Omental fat pad (tissue), 4 donors: ENCODE results near the gene GIT1. TPM values are rescaled to one million over a fixed set of nuclear protein-coding genes. Genes with fewer than 3 reads are reported as not detected.

Source experiments
- ATAC-seq: fragments of 150-250 bp; one replicate; pipeline ENCODE4 v1.9.1; 2016; ENCODE audit warnings: mild to moderate bottlenecking, moderate library complexity; ENCODE audit not compliant: low FRiP score
- DNase-seq: peaks from one replicate; pipeline ENCODE4 v3.0.0-alpha.2; 2019; ENCODE audit warnings: low spot score
- CTCF ChIP-seq, 3 donors: fragments of 450-650 bp; IDR thresholded peaks; one replicate each; pipeline ENCODE4 v1.5.1; 2016 to 2017; ENCODE audit warnings: antibody characterized with exemption in 3 of 3, mild to moderate bottlenecking in 3 of 3, moderate library complexity in 2 of 3
- total RNA-seq, 4 donors: library from RNA; depleted of rRNA; stranded (reverse); fragments of >200 nt; gene quantifications; one replicate each; pipeline ENCODE4 v1.1.0, GENCODE V29; 2016

Gene GIT1
- total RNA-seq, 4 donors from 2014 or later: 24.4 to 73.6 (median 37.3) TPM

GRCh38 chr17:29597361-29598172, 8.1 kb upstream of the GIT1 start:
- TF ChIP-seq CTCF (IDR thresholded peaks at IDR 0.05): no peak
- DNase-seq (no peak), ATAC-seq (no peak)

- no peak for DNase-seq
- no peak for ATAC-seq
- no peak for TF ChIP-seq CTCF (IDR thresholded peaks at IDR 0.05)
Measured at GRCh38 chr17:29596811-29597210, 7.4 kb upstream of the GIT1 start.

- TF ChIP-seq CTCF (IDR thresholded peaks at IDR 0.05): no peak
- no peak for ATAC-seq
Measured at GRCh38 chr17:29595943-29596774, 6.7 kb upstream of the GIT1 start.

GRCh38 chr17:29595107-29595942, 5.9 kb upstream of the GIT1 start:
- DNase-seq (no peak), ATAC-seq (no peak)
- TF ChIP-seq CTCF (IDR thresholded peaks at IDR 0.05): no peak

More at GRCh38 chr17:29595943-29596774, 6.7 kb upstream of the GIT1 start:
- DNase-seq: no peak

GRCh38 chr17:29594519-29595090, 5.2 kb upstream of the GIT1 start:
- DNase-seq: no peak
- ATAC-seq: no peak
- TF ChIP-seq CTCF (IDR thresholded peaks at IDR 0.05): no peak
